SK-N-SH (cell line): ENCODE measurements around the gene GPR137B.

ENCODE experiments used
- EP300 ChIP-seq, 2 experiments: IDR thresholded peaks; 2 replicates each; pipeline versions ENCODE4 v1.4.0 to v1.6.1; 2012; ENCODE audit warnings: borderline replicate concordance in 1 of 2, low read depth in 1 of 2, low read length in 1 of 2
- JUND ChIP-seq: IDR thresholded peaks from 2 replicates; pipeline ENCODE4 v1.4.0; 2012
- POLR2AphosphoS5 ChIP-seq: IDR thresholded peaks from 2 replicates; pipeline ENCODE4 v1.6.1; 2012; ENCODE audit warnings: low read depth, low read length
- RAD21 ChIP-seq: IDR thresholded peaks from 2 replicates; pipeline ENCODE4 v1.6.1; 2012; ENCODE audit warnings: mild to moderate bottlenecking, low read length
- SMC3 ChIP-seq: IDR thresholded peaks from 2 replicates; pipeline ENCODE4 v1.6.1; 2012; ENCODE audit warnings: low read depth, low read length, improper control_type of control experiment
- TF ChIP-seq, protein P1 (sequence below): fragments of 200-600 bp; sonication (generic); IDR thresholded peaks from 2 replicates; pipeline ENCODE4 v1.6.1; 2017; ENCODE audit warnings: antibody characterized with exemption, mild to moderate bottlenecking, moderate library complexity
- TF ChIP-seq, protein P2 (sequence below): IDR thresholded peaks from 2 replicates; pipeline ENCODE4; 2012
- TF ChIP-seq, protein P3 (sequence below): IDR thresholded peaks from 2 replicates; pipeline ENCODE4 v1.6.1; 2012; ENCODE audit warnings: mild to moderate bottlenecking, low read depth, low read length, moderate library complexity
- TF ChIP-seq, protein P4 (sequence below): IDR thresholded peaks from 2 replicates; pipeline ENCODE4 v1.4.0; 2012; ENCODE audit warnings: low read depth
- TF ChIP-seq, protein P5 (sequence below): fragments of 150-350 bp; IDR thresholded peaks from 2 replicates; pipeline ENCODE4 v1.6.1; 2016; ENCODE audit warnings: mild to moderate bottlenecking, low read depth, low read length

DNA sequence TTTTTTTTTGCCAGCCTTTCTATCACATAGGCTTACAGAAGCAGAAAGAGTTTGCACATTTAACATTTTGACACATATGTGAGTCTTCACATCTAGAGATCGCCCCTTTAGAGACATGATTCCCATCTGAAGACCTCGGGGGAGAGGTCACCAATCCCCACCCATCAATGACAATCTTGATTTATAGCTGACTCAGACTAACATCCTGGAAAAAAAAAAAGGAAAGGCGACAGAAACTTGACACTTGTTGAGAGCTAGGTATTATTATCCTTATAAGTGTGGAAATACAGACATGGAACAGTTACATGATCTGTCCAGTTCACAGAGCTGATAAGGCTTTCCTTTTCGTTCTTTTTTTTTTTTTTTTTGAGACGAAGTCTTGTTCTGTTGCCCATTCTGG is 49.4 kb upstream of the GPR137B start:
- TF ChIP-seq SMC3 (no peak), EP300 (IDR thresholded peaks at IDR 0.05; ENCODE audit: borderline replicate concordance in 1 of 2, low read depth in 1 of 2, low read length in 1 of 2) (no peak), JUND (no peak), POLR2AphosphoS5 (no peak), RAD21 (no peak)
- TF ChIP-seq, protein P1, sequence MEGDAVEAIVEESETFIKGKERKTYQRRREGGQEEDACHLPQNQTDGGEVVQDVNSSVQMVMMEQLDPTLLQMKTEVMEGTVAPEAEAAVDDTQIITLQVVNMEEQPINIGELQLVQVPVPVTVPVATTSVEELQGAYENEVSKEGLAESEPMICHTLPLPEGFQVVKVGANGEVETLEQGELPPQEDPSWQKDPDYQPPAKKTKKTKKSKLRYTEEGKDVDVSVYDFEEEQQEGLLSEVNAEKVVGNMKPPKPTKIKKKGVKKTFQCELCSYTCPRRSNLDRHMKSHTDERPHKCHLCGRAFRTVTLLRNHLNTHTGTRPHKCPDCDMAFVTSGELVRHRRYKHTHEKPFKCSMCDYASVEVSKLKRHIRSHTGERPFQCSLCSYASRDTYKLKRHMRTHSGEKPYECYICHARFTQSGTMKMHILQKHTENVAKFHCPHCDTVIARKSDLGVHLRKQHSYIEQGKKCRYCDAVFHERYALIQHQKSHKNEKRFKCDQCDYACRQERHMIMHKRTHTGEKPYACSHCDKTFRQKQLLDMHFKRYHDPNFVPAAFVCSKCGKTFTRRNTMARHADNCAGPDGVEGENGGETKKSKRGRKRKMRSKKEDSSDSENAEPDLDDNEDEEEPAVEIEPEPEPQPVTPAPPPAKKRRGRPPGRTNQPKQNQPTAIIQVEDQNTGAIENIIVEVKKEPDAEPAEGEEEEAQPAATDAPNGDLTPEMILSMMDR, result no peak
- TF ChIP-seq, protein P2, sequence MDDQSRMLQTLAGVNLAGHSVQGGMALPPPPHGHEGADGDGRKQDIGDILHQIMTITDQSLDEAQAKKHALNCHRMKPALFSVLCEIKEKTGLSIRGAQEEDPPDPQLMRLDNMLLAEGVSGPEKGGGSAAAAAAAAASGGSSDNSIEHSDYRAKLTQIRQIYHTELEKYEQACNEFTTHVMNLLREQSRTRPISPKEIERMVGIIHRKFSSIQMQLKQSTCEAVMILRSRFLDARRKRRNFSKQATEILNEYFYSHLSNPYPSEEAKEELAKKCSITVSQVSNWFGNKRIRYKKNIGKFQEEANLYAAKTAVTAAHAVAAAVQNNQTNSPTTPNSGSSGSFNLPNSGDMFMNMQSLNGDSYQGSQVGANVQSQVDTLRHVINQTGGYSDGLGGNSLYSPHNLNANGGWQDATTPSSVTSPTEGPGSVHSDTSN, result no peak
- TF ChIP-seq, protein P3, sequence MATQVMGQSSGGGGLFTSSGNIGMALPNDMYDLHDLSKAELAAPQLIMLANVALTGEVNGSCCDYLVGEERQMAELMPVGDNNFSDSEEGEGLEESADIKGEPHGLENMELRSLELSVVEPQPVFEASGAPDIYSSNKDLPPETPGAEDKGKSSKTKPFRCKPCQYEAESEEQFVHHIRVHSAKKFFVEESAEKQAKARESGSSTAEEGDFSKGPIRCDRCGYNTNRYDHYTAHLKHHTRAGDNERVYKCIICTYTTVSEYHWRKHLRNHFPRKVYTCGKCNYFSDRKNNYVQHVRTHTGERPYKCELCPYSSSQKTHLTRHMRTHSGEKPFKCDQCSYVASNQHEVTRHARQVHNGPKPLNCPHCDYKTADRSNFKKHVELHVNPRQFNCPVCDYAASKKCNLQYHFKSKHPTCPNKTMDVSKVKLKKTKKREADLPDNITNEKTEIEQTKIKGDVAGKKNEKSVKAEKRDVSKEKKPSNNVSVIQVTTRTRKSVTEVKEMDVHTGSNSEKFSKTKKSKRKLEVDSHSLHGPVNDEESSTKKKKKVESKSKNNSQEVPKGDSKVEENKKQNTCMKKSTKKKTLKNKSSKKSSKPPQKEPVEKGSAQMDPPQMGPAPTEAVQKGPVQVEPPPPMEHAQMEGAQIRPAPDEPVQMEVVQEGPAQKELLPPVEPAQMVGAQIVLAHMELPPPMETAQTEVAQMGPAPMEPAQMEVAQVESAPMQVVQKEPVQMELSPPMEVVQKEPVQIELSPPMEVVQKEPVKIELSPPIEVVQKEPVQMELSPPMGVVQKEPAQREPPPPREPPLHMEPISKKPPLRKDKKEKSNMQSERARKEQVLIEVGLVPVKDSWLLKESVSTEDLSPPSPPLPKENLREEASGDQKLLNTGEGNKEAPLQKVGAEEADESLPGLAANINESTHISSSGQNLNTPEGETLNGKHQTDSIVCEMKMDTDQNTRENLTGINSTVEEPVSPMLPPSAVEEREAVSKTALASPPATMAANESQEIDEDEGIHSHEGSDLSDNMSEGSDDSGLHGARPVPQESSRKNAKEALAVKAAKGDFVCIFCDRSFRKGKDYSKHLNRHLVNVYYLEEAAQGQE, result no peak
- TF ChIP-seq, protein P4, sequence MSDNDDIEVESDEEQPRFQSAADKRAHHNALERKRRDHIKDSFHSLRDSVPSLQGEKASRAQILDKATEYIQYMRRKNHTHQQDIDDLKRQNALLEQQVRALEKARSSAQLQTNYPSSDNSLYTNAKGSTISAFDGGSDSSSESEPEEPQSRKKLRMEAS, result no peak
- TF ChIP-seq, protein P5, sequence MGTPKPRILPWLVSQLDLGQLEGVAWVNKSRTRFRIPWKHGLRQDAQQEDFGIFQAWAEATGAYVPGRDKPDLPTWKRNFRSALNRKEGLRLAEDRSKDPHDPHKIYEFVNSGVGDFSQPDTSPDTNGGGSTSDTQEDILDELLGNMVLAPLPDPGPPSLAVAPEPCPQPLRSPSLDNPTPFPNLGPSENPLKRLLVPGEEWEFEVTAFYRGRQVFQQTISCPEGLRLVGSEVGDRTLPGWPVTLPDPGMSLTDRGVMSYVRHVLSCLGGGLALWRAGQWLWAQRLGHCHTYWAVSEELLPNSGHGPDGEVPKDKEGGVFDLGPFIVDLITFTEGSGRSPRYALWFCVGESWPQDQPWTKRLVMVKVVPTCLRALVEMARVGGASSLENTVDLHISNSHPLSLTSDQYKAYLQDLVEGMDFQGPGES, result no peak
